ENCODE measurements around the gene WDR37. TPM values are rescaled to one million over a fixed set of nuclear protein-coding genes. Genes with fewer than 3 reads are reported as not detected.
A peak's percentile ranks its signal among the peaks of the same experiment; 100 is the strongest.

WDR37 gene
- total RNA-seq, 1 experiment from 2014 or later = 10.4 TPM

GRCh38 chr10:1045415-1045814 is 10.8 kb upstream of the WDR37 start:
- Mint-ChIP-seq H3K4me1 (peaks cover 19% of the 10 kb centered on the region), H3K36me3 (peaks cover 49% of the 10 kb centered on the region), H3K27ac (peak overlapping the region; percentile 81), H3K9me3 (no peaks in the 10 kb centered on the region), H3K4me3 (peak overlapping the region; percentile 50), H3K27me3 (ENCODE audit: low read depth) (no peaks in the 10 kb centered on the region)
- TF ChIP-seq RELA (CRISPR knock-in tag; IDR thresholded peaks at IDR 0.05; ENCODE audit: borderline replicate concordance) (no peak), E2F5 (CRISPR knock-in tag; IDR thresholded peaks at IDR 0.05) (no peak), JAZF1 (CRISPR knock-in tag; IDR thresholded peaks at IDR 0.05) (no peak), PRRX2 (CRISPR knock-in tag; IDR thresholded peaks at IDR 0.05) (no peak), GTF2I (CRISPR knock-in tag; conservative IDR thresholded peaks at IDR 0.05) (no peak), ZNF281 (CRISPR knock-in tag; IDR thresholded peaks at IDR 0.05) (no peak), MYBL2 (CRISPR knock-in tag; IDR thresholded peaks at IDR 0.05) (no peak), MXD4 (CRISPR knock-in tag; IDR thresholded peaks at IDR 0.05; ENCODE audit: borderline replicate concordance) (no peak), ZNF263 (CRISPR knock-in tag; IDR thresholded peaks at IDR 0.05; ENCODE audit: low read depth) (no peak), TCF7 (CRISPR knock-in tag; IDR thresholded peaks at IDR 0.05; ENCODE audit: low read depth) (no peak), FOXK1 (CRISPR knock-in tag; IDR thresholded peaks at IDR 0.05) (no peak), ETV6 (CRISPR knock-in tag; IDR thresholded peaks at IDR 0.05) (no peak), STAT6 (CRISPR knock-in tag; conservative IDR thresholded peaks at IDR 0.05; ENCODE audit: low read depth) (no peak), NFATC4 (CRISPR knock-in tag; IDR thresholded peaks at IDR 0.05) (no peak)
- POLR2A ChIA-PET = interaction anchor here (0.6 to 1.0 kb wide), 2 partner anchors 9 to 235 kb away, joined by 3 to 5 read pairs; no protein-coding TSS in a partner anchor
- ATAC-seq (no peak), DNase-seq (ENCODE audit: low spot score) (no peak)
- CTCF ChIA-PET = no interaction called here

- CTCF ChIA-PET = interaction anchor here (1.9 to 2.0 kb wide), 2 partner anchors 12 to 232 kb away, joined by 5 to 7 read pairs; no protein-coding TSS in a partner anchor
- H3K27ac Mint-ChIP-seq = peak overlapping the region; percentile 98
- peaks cover 45% of the 10 kb centered on the region for H3K36me3 Mint-ChIP-seq
- no peaks in the 10 kb centered on the region for H3K27me3 Mint-ChIP-seq (ENCODE audit: low read depth)
- TF ChIP-seq JAZF1 (CRISPR knock-in tag; IDR thresholded peaks at IDR 0.05) (no peak), TEAD4 (CRISPR knock-in tag; IDR thresholded peaks at IDR 0.05) (no peak), SOX15 (CRISPR knock-in tag; IDR thresholded peaks at IDR 0.05) (no peak), E2F4 (CRISPR knock-in tag; IDR thresholded peaks at IDR 0.05; ENCODE audit: borderline replicate concordance, low read depth) (no peak), ZNF263 (CRISPR knock-in tag; IDR thresholded peaks at IDR 0.05; ENCODE audit: low read depth) (no peak), NFYB (CRISPR knock-in tag; conservative IDR thresholded peaks at IDR 0.05; ENCODE audit: low read depth) (no peak), MXD4 (CRISPR knock-in tag; IDR thresholded peaks at IDR 0.05; ENCODE audit: borderline replicate concordance) (no peak), GABPB1 (CRISPR knock-in tag; IDR thresholded peaks at IDR 0.05) (no peak), ZNF396 (CRISPR knock-in tag; IDR thresholded peaks at IDR 0.05; ENCODE audit: borderline replicate concordance) (no peak), ZNF138 (CRISPR knock-in tag; conservative IDR thresholded peaks at IDR 0.05) (no peak), ZNF671 (CRISPR knock-in tag; IDR thresholded peaks at IDR 0.05) (no peak), MLX (CRISPR knock-in tag; IDR thresholded peaks at IDR 0.05) (no peak), NR1H2 (CRISPR knock-in tag; IDR thresholded peaks at IDR 0.05) (no peak), MAX (CRISPR knock-in tag; IDR thresholded peaks at IDR 0.05) (no peak)
- DNase-seq (ENCODE audit: low spot score) = no peak
- POLR2A ChIA-PET = interaction anchor here (2.6 kb wide), 1 partner anchor 12 kb away, joined by 10 read pairs; no protein-coding TSS in a partner anchor
- H3K4me1 Mint-ChIP-seq = peaks cover 32% of the 10 kb centered on the region
- no peak for ATAC-seq
- peak overlapping the region; percentile 97 for H3K4me3 Mint-ChIP-seq
- H3K9me3 Mint-ChIP-seq = no peaks in the 10 kb centered on the region
Measured at GRCh38 chr10:1047937-1048336, 8.2 kb upstream of the WDR37 start.

Measured in WTC11 (cell line).